HFF-Myc (cell line): ENCODE data around the gene KCNK6.

Experiments
- DNase-seq: peaks from one replicate; pipeline ENCODE4 v3.0.0-alpha.2; 2011; ENCODE audit warnings: low read depth; ENCODE audit errors: extremely low read depth
- H3K4me3 ChIP-seq: replicated peaks from 2 replicates; pipeline ENCODE4 v1.5.1; 2011; ENCODE audit warnings: low read depth, mild to moderate bottlenecking, control low read depth, low read length
- TF ChIP-seq, protein P1 (sequence below): IDR thresholded peaks from 2 replicates; pipeline ENCODE4 v1.5.1; 2012; ENCODE audit warnings: mild to moderate bottlenecking, low read depth, low read length, control low read depth; ENCODE audit errors: missing control alignments

KCNK6 gene

GRCh38 chr19:38294090-38294489 lies 25.6 kb upstream of the KCNK6 start:
- no peak for DNase-seq
- TF ChIP-seq, protein P1, sequence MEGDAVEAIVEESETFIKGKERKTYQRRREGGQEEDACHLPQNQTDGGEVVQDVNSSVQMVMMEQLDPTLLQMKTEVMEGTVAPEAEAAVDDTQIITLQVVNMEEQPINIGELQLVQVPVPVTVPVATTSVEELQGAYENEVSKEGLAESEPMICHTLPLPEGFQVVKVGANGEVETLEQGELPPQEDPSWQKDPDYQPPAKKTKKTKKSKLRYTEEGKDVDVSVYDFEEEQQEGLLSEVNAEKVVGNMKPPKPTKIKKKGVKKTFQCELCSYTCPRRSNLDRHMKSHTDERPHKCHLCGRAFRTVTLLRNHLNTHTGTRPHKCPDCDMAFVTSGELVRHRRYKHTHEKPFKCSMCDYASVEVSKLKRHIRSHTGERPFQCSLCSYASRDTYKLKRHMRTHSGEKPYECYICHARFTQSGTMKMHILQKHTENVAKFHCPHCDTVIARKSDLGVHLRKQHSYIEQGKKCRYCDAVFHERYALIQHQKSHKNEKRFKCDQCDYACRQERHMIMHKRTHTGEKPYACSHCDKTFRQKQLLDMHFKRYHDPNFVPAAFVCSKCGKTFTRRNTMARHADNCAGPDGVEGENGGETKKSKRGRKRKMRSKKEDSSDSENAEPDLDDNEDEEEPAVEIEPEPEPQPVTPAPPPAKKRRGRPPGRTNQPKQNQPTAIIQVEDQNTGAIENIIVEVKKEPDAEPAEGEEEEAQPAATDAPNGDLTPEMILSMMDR = no peak
- H3K4me3 ChIP-seq = no peak overlapping the region

DNA sequence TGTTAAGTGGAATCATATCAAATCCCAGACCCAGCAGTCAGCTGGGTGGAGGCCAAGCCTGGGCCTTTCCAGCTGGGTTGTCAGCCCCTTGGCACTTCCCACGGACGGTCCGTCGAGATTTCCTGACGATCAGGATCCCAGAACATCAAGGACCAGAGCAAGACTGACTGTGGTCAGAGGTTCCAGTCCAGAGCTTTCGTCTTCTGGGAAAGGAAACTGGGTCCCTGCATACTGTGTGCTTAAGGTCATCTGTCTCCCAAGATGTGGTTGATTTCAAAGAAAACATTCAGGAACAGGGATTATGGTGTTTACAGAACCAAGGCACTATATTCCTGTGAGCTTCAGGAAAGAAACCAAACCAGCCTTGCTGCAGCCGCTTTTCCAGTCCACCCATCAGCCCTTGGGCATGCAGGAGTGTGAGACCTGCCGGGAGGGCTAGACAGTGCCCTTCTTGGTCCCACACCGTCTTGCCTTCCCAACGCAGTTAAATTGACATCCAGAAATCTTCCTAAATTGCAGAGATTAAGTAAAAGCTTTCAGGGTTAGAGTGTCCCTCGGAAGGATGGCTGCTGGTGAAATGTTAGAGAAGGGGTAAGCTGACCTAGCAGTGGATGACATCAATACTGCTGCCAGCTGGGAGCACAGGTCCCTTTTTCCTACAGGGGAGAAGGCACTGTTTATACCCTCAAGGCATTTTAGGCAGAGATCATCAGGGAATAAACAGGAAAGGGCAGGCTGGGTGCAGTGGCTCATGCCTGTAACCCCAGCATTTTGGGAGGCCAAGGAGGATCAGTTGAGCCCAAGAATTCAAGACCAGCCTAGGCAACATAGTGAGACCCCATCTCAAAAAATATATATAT lies 20.6 kb upstream of the KCNK6 start:
- TF ChIP-seq, protein P1 = no peak
- no peak for DNase-seq
- H3K4me3 ChIP-seq = no peak overlapping the region

DNA sequence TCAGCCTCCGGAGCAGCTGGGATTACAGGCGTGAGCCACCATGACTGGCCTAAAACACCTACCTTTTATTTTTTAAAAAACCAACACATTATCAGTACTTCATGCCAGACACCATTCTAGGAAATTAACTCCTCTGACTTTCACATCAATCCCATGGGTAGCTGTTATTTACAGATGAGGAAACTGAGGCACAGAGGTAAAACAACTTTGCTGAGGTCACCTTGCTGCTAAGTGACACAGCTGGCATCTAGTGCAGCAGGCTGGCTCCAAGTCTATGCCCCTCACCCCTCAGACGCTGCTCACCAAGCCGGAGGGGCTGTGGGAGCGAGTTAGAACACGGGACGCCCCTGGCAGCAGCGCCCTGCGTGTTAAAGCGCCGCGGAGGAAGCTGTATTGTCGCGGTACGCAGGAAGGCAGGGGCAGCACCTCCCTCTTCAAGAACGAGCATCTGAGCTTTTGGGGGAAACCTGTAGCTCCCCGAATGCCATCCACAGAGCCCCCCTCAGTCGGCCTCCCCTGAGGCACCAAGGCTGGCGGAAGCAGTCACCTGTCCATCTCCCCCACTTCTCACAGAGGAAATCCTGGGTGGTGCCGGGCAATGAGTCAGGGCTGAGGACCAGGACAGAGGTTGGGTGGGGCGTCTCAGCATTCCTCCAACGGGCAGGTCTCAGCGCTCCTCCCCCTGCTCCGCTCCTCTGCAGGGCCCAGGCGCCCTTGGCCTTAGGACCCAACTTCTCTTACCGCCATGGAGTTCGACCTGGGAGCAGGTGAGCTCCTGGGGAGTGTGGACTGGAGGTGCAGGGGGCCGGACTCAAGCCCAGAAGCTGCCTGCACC lies 15.9 kb upstream of the KCNK6 start, which contains the start of gene C19orf33:
C19orf33 (plus strand) TSS at position 735 of the 835 bp plus-strand sequence; CDS start at position 746, 11 bp downstream.
- TF ChIP-seq, protein P1 = no peak
- DNase-seq = no peak

DNA sequence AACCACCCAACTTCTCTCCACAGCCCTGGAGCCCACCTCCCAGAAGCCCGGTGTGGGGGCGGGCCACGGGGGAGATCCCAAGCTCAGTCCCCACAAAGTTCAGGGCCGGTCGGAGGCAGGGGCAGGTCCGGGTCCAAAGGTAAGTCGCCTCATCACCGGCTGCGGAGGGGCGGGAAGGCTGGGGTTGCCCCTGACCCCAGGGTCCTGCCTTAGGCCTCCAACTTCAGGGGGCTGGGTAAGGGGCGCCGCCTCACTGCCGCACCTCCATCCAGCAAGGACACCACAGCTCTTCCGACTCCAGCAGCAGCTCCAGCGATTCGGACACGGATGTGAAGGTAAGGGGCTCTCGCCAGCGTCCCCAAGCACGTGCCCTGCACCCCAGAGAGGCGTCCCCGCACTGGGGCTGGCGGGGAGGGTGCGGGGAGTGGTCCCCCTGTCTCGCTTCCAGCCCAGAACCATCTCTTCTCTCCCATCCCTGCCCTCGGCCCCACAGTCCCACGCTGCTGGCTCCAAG lies 15.2 kb upstream of the KCNK6 start:
- no peak for DNase-seq
- H3K4me3 ChIP-seq = no peak overlapping the region
- TF ChIP-seq, protein P1 = no peak

More for the DNA sequence above, 15.9 kb upstream of the KCNK6 start, which contains the start of gene C19orf33:
- no peak within 1 kb of the TSS for H3K4me3 ChIP-seq

- no peak overlapping the region for H3K4me3 ChIP-seq
- no peak for DNase-seq
- TF ChIP-seq, protein P1 = no peak
Observed at GRCh38 chr19:38304866-38305429, 14.7 kb upstream of the KCNK6 start.

DNA sequence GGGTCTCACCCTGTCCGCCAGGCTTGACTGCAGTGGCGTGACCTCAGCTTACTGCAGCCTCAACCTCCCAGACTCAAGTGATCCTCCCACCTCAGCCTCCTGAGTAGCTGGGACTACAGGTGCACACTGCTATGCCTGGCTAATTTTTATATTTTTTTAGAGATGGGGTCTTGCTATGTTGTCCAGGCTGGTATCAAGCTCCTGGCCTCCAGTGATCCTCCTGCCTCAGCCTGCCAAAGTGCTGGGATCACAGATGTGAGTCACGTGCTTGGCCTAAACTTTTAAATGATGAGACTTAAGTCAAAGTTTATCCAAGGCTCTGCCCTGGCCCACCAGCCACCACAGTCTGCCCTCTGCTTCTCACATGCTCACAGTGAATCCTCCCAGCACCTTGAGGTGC lies 13.4 kb upstream of the KCNK6 start:
- DNase-seq = no peak
- H3K4me3 ChIP-seq = no peak overlapping the region
- TF ChIP-seq, protein P1 = no peak
